ENCODE data around the gene MUC5AC.

DNA sequence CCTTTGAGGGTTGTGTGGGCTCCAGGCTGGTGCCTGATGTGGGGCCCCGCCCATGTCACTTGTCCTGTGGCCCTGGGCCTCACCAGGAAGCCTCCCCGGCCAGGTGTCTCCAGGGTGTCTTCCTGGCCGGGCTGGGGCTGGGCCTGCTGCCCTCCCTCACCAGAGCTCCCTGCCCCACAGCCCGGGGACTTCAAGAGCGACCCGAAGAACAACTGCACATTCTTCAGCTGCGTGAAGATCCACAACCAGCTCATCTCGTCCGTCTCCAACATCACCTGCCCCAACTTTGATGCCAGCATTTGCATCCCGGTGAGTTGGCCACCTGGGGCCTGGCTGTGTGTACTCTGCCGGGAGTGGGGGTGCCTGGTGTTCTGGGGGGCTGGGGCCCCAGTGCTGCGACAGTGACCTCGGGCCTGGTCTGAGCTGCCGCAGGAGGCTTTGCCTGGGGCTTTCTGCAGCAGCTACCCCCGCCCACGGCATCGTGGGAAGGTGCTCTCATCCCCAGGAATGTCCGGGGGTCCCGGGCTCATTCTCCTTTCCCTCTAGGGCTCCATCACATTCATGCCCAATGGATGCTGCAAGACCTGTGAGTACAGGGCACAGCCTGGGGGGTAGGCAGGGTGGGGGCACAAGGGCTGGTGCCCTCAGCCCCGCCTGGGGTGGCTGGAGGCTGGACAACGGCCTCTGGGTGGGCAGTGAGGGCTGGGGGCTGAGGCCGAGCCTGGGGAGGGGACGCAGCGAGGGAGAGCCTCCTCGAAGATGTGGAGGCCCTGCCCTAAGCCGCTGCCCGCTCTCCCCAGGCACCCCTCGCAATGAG is 48.4 kb upstream of the MUC5AC start:
- no peak for TF ChIP-seq SP1 (IDR thresholded peaks at IDR 0.05; ENCODE audit: low read depth)
- TF ChIP-seq EZH2 (IDR thresholded peaks at IDR 0.05) = no peak
- TF ChIP-seq, protein P1, sequence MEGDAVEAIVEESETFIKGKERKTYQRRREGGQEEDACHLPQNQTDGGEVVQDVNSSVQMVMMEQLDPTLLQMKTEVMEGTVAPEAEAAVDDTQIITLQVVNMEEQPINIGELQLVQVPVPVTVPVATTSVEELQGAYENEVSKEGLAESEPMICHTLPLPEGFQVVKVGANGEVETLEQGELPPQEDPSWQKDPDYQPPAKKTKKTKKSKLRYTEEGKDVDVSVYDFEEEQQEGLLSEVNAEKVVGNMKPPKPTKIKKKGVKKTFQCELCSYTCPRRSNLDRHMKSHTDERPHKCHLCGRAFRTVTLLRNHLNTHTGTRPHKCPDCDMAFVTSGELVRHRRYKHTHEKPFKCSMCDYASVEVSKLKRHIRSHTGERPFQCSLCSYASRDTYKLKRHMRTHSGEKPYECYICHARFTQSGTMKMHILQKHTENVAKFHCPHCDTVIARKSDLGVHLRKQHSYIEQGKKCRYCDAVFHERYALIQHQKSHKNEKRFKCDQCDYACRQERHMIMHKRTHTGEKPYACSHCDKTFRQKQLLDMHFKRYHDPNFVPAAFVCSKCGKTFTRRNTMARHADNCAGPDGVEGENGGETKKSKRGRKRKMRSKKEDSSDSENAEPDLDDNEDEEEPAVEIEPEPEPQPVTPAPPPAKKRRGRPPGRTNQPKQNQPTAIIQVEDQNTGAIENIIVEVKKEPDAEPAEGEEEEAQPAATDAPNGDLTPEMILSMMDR (IDR thresholded peaks at IDR 0.05 in 2 of 3, conservative IDR thresholded peaks at IDR 0.05 in 1 of 3; ENCODE audit: borderline replicate concordance in 1 of 3, insufficient read depth in 1 of 3, low read depth in 2 of 3, low read length in 2 of 3) = no peak
- TF ChIP-seq, protein P2, sequence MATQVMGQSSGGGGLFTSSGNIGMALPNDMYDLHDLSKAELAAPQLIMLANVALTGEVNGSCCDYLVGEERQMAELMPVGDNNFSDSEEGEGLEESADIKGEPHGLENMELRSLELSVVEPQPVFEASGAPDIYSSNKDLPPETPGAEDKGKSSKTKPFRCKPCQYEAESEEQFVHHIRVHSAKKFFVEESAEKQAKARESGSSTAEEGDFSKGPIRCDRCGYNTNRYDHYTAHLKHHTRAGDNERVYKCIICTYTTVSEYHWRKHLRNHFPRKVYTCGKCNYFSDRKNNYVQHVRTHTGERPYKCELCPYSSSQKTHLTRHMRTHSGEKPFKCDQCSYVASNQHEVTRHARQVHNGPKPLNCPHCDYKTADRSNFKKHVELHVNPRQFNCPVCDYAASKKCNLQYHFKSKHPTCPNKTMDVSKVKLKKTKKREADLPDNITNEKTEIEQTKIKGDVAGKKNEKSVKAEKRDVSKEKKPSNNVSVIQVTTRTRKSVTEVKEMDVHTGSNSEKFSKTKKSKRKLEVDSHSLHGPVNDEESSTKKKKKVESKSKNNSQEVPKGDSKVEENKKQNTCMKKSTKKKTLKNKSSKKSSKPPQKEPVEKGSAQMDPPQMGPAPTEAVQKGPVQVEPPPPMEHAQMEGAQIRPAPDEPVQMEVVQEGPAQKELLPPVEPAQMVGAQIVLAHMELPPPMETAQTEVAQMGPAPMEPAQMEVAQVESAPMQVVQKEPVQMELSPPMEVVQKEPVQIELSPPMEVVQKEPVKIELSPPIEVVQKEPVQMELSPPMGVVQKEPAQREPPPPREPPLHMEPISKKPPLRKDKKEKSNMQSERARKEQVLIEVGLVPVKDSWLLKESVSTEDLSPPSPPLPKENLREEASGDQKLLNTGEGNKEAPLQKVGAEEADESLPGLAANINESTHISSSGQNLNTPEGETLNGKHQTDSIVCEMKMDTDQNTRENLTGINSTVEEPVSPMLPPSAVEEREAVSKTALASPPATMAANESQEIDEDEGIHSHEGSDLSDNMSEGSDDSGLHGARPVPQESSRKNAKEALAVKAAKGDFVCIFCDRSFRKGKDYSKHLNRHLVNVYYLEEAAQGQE (IDR thresholded peaks at IDR 0.05; ENCODE audit: low read depth) = no peak
- no peak for TF ChIP-seq YY1 (IDR thresholded peaks at IDR 0.05; ENCODE audit: extremely low read depth, insufficient replicate concordance, low read depth, low read length)
- no peak for TF ChIP-seq POLR2A (IDR thresholded peaks at IDR 0.05; ENCODE audit: borderline replicate concordance, extremely low read depth, insufficient read depth, insufficient read length)
